Tibial nerve (tissue), 4 donors: ENCODE measurements around the gene ZNF669.
"Not testable (repeated sequence)": the region's sequence is repeated elsewhere in the genome, so short reads cannot be mapped to it uniquely, and the experiment has no call there.

Experiments used
- EP300 ChIP-seq, 2 donors: sonication (generic); formaldehyde crosslinking; IDR thresholded peaks; one replicate each; pipeline ENCODE4 v1.6.1; 2017; ENCODE audit warnings: antibody characterized with exemption in 2 of 2, mild to moderate bottlenecking in 1 of 2
- POLR2A ChIP-seq, 2 donors: fragments of 450-650 bp; IDR thresholded peaks; one replicate each; pipeline ENCODE4 v1.6.1; 2017; ENCODE audit warnings: antibody characterized with exemption in 2 of 2, mild to moderate bottlenecking in 2 of 2, moderate library complexity in 2 of 2
- TF ChIP-seq, protein P1 (sequence below), 5 experiments: fragments of 200-600 bp in 3 of 5; fragments of 450-650 bp in 2 of 5; sonication (generic) in 3 of 5; IDR thresholded peaks; one replicate each; pipeline ENCODE4 v1.5.1; 2016 to 2019; ENCODE audit warnings: antibody characterized with exemption in 5 of 5, mild to moderate bottlenecking in 3 of 5, moderate library complexity in 2 of 5

- TF ChIP-seq POLR2A, EP300 (IDR thresholded peaks at IDR 0.05): not testable (repeated sequence)
- TF ChIP-seq, protein P1, sequence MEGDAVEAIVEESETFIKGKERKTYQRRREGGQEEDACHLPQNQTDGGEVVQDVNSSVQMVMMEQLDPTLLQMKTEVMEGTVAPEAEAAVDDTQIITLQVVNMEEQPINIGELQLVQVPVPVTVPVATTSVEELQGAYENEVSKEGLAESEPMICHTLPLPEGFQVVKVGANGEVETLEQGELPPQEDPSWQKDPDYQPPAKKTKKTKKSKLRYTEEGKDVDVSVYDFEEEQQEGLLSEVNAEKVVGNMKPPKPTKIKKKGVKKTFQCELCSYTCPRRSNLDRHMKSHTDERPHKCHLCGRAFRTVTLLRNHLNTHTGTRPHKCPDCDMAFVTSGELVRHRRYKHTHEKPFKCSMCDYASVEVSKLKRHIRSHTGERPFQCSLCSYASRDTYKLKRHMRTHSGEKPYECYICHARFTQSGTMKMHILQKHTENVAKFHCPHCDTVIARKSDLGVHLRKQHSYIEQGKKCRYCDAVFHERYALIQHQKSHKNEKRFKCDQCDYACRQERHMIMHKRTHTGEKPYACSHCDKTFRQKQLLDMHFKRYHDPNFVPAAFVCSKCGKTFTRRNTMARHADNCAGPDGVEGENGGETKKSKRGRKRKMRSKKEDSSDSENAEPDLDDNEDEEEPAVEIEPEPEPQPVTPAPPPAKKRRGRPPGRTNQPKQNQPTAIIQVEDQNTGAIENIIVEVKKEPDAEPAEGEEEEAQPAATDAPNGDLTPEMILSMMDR (IDR thresholded peaks at IDR 0.05) = not testable (repeated sequence)
Observed at GRCh38 chr1:247126601-247127000, 22.4 kb upstream of the ZNF669 start.
